Measurements from ENCODE around the gene GBP3.

GRCh38 chr1:89047734-89048133, 25.1 kb upstream of the GBP3 start:
- TF ChIP-seq, protein P1, sequence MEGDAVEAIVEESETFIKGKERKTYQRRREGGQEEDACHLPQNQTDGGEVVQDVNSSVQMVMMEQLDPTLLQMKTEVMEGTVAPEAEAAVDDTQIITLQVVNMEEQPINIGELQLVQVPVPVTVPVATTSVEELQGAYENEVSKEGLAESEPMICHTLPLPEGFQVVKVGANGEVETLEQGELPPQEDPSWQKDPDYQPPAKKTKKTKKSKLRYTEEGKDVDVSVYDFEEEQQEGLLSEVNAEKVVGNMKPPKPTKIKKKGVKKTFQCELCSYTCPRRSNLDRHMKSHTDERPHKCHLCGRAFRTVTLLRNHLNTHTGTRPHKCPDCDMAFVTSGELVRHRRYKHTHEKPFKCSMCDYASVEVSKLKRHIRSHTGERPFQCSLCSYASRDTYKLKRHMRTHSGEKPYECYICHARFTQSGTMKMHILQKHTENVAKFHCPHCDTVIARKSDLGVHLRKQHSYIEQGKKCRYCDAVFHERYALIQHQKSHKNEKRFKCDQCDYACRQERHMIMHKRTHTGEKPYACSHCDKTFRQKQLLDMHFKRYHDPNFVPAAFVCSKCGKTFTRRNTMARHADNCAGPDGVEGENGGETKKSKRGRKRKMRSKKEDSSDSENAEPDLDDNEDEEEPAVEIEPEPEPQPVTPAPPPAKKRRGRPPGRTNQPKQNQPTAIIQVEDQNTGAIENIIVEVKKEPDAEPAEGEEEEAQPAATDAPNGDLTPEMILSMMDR (IDR thresholded peaks at IDR 0.05): no peak
- no peak for TF ChIP-seq POLR2A (IDR thresholded peaks at IDR 0.05; ENCODE audit: low read depth)
